ENCODE results near the gene HOXB7. TPM values are rescaled to one million over a fixed set of nuclear protein-coding genes. Genes with fewer than 3 reads are reported as not detected.

HOXB7 gene
- total RNA-seq, 4 donors from 2014 or later, result 0.38 to 0.64 TPM; not detected in 2

- no peak overlapping the region for H3K4me3 ChIP-seq
- DNase-seq, result no peak
- H3K27ac ChIP-seq, result no peak overlapping the region
- 18 to 23% methylated on average over 4 to 5 of the region's 5 CpGs for WGBS, 2 donors
- H3K27me3 ChIP-seq, result peaks cover 38 to 100% (median 83%) of the 10 kb centered on the region in 4 donors
- TF ChIP-seq POLR2A (IDR thresholded peaks at IDR 0.05), result no peak
- TF ChIP-seq CTCF (IDR thresholded peaks at IDR 0.05), result no peak
- peaks cover 22 to 35% (median 23%) of the 10 kb centered on the region in 3 donors for H3K4me1 ChIP-seq
- no peaks in the 10 kb centered on the region for H3K36me3 ChIP-seq
- intact Hi-C loops (cut with DNase I), result no loop called here
- no peaks in the 10 kb centered on the region for H3K9me3 ChIP-seq
Measured at GRCh38 chr17:48628649-48629410, 18.0 kb upstream of the HOXB7 start.

GRCh38 chr17:48627623-48628521 is 17.1 kb upstream of the HOXB7 start:
- H3K36me3 ChIP-seq, result no peaks in the 10 kb centered on the region
- no peaks in the 10 kb centered on the region for H3K9me3 ChIP-seq
- H3K27ac ChIP-seq, result no peak overlapping the region
- TF ChIP-seq POLR2A (IDR thresholded peaks at IDR 0.05), result no peak
- TF ChIP-seq CTCF (IDR thresholded peaks at IDR 0.05), result no peak
- no peak for DNase-seq
- peaks cover 33 to 100% (median 84%) of the 10 kb centered on the region in 4 donors for H3K27me3 ChIP-seq
- H3K4me3 ChIP-seq, result no peak overlapping the region
- H3K4me1 ChIP-seq, result peaks cover 22 to 26% (median 23%) of the 10 kb centered on the region in 3 donors
- WGBS, 2 donors, result 27 to 33% methylated on average over 13 to 21 of the region's 27 CpGs
- intact Hi-C loops (cut with DNase I), result no loop called here

- H3K4me3 ChIP-seq, result no peak overlapping the region
- peaks cover 22 to 26% (median 23%) of the 10 kb centered on the region in 3 donors for H3K4me1 ChIP-seq
- 17 to 18% methylated on average over 5 of the region's 5 CpGs for WGBS, 2 donors
- H3K27ac ChIP-seq, result no peak overlapping the region
- DNase-seq, result no peak
- peaks cover 33 to 100% (median 81%) of the 10 kb centered on the region in 4 donors for H3K27me3 ChIP-seq
- TF ChIP-seq POLR2A (IDR thresholded peaks at IDR 0.05), result no peak
- TF ChIP-seq CTCF (IDR thresholded peaks at IDR 0.05), result no peak
- H3K36me3 ChIP-seq, result no peaks in the 10 kb centered on the region
- intact Hi-C loops (cut with DNase I), result no loop called here
- H3K9me3 ChIP-seq, result no peaks in the 10 kb centered on the region
Measured at GRCh38 chr17:48627118-48627597, 16.3 kb upstream of the HOXB7 start.

- Histone ChIP-seq H3K27ac (no peak within 1 kb of the TSS), H3K36me3 (no peaks in the 10 kb centered on the region), H3K9me3 (no peaks in the 10 kb centered on the region), H3K27me3 (peaks cover 30 to 100% (median 79%) of the 10 kb centered on the region in 4 donors), H3K4me3 (peak within 1 kb of the TSS in 3 of 4 donors; percentile 3 to 61 (median 35)), H3K4me1 (peaks cover 22 to 26% (median 23%) of the 10 kb centered on the region in 3 donors)
- TF ChIP-seq POLR2A (IDR thresholded peaks at IDR 0.05) (no peak), CTCF (IDR thresholded peaks at IDR 0.05) (no peak)
- intact Hi-C loops (cut with DNase I), result no loop called here
- WGBS, 2 donors, result 4 to 5% methylated on average over 6 to 7 of the region's 50 CpGs
- no peak for DNase-seq
Measured at GRCh38 chr17:48626245-48627117, 15.7 kb upstream of the HOXB7 start, which contains the start of gene HOXB9. Gene HOXB9 (minus strand): TSS chr17:48626358. CDS start chr17:48626269, 89 bp downstream.
